GM18907 (cell line): Measurements from ENCODE around the gene HERPUD2.

Experiments used
- ATAC-seq: cut with Tn5 transposase; IDR thresholded peaks from one replicate; pipeline ENCODE4 v1.9.1; 2021; ENCODE audit warnings: mild to moderate bottlenecking, moderate library complexity; ENCODE audit not compliant: unreplicated experiment

HERPUD2 gene, protein sequence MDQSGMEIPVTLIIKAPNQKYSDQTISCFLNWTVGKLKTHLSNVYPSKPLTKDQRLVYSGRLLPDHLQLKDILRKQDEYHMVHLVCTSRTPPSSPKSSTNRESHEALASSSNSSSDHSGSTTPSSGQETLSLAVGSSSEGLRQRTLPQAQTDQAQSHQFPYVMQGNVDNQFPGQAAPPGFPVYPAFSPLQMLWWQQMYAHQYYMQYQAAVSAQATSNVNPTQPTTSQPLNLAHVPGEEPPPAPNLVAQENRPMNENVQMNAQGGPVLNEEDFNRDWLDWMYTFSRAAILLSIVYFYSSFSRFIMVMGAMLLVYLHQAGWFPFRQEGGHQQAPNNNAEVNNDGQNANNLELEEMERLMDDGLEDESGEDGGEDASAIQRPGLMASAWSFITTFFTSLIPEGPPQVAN

DNA sequence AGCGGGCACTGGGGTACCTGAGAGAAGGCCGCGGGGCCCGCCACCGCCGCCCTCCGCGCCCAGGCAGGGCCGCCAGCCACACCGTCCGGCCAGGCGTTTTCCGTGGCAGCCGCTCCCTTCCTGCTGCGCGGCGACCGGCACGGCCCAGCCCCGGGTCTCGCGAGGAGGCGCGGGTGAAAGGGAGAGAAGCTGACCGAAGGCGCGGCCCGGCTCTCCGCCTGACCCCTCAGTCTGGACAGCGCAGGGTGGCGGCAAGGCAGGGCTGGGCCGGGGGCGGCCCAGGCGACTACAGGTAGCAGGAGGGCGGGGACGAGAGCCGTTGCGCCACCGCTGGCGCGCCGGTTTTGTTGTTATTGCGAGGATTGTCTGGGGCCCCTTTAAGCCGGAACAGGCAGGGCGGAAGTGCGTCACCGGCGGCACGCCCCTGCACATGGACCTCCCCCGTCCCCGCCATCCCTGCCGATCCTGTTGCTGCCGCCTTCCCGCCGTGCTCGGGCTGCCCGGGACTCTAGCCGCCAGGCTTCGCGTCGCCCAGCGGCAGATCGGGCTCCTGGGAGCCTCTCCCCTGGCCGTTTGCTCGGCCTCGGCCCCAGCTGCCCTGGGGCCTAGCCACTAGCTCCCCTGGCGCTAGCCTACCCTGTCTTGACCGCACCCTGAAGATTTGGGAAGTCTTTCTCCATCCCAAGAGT is at the start of gene HERPUD2:
Gene HERPUD2, minus strand, starts transcription at position 352 of the 689 bp plus-strand sequence. CDS start 805 bp downstream, outside the sequence.
- peak; percentile 95 for ATAC-seq

DNA sequence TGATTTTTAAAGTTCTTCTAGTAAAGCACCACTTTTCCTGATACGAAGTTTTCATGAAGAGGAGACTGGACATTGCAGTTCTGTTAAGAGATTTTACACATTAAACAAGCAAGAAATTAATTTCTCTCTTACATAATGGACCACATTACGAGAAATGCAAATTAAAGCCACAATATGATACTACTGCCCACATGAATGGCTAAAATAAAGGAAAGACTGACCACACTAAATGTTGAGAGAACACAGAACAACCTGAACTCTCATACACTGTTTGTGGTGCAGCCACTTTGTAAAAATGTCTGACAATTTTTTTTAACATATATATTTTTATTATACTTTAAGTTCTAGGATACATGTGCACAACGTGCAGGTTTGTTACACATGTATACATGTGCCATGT is 44.0 kb upstream of the HERPUD2 start:
- ATAC-seq = no peak

DNA sequence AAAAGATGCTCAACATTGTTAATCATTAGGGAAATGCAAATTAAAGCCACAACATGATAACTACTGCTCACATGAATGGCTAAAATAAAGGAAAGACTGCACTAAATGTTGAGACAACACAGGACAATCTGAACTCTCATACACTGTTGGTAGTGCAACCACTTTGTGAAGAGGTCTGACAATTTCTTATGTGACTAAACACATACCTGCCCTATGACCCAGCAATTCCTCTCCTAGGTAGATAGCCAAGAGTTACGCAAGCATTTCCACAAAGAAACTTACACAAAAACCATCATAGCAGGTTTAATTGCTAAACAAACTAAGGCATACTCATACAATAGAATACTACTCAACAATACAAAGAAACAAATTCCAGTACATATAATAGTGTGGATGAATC is 41.8 kb upstream of the HERPUD2 start:
- ATAC-seq = no peak

DNA sequence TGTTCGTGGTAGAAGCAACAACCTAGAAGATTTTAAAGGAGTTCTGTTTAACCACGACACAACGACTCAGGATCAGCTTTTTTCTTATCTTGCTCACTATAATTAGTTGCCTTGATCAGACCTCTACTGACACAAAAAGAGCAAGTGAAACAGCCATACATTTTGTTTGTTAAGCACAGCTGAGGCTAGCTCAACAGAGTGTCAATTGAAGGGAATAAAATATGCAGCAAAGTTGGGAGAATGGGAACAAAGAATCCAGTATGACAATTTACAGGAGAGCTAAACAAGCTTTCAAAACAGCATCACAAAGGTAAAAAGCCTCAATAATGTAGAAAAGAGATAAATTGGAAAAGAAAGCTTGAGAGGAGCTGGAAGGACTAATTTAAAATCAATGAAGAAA is 40.5 kb upstream of the HERPUD2 start:
- ATAC-seq = no peak

DNA sequence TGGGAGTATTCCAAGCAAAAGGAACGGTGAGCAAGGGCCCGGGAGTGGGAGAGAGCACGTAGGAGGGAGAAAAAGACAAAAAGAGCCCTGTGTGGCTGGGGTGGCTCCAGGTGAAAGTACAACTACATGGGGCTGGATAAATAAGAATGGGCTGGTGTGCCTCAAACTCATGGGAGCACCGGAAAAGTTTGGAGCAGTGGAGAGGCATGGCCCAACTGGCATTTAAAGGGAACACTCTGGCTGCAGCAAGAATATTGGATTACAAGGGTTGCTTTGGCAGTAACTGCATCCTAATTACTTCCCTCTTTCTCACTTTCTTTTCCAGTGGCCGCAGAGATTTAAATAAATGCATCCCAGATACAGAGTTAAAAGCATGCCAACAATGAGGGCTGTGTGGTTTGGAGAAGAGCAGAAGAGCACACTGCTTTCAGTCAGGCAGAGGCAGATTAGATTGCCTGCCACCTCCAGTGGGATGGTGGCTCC is 39.1 kb upstream of the HERPUD2 start:
- ATAC-seq = no peak

DNA sequence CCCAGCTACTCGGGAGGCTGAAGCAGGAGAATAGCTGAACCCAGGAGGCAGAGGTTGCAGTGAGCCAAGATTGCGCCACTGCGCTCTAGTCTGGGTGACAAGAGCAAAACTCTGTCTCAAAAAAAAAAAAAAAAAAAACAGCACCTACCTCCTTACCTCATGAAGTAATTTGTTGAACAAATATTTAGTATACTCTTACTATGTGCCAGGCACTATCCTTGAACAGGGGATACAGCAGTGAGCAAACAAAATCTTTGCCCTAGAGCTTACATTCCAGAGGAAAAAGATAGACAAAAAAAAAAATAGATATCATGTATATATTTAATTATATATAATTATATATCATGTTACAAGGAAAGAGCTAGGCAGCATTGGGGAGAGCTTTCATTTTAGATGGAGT is 36.4 kb upstream of the HERPUD2 start:
- no peak for ATAC-seq

DNA sequence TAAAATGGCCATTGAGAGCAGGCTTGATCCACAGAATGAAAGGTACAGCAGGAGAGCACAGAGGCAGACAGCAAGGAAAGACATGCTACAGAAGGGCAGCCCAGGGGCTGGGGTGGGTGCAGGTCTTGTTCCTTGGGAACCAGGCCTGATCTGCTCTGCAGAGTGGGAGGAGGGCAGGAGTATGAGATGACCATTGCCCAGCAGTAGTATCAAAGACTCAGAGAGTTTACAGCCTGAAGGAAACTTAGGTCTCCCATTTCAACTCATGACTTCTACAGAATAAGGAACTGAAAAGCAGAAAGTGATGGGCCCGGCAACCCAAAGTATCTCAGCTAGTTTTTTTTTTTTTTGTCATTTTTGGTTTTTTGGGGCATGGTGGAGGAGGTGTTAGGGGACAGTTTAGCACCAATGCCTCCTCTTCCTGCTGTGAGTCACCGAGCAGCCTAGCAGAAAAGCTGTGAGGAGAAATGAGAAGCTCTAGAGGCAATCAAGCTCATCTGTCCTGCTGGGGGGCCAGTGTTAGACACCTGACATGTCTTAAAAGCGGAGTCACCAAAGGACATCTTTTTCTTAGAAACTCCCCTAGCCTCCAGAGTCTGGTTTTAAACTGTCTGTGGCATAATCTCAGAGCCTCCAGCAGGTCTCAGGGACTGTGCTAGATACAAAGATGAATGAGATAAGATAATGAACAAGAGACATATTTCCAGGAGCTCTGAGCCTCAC is 34.3 kb upstream of the HERPUD2 start:
- ATAC-seq = peak; percentile 62

DNA sequence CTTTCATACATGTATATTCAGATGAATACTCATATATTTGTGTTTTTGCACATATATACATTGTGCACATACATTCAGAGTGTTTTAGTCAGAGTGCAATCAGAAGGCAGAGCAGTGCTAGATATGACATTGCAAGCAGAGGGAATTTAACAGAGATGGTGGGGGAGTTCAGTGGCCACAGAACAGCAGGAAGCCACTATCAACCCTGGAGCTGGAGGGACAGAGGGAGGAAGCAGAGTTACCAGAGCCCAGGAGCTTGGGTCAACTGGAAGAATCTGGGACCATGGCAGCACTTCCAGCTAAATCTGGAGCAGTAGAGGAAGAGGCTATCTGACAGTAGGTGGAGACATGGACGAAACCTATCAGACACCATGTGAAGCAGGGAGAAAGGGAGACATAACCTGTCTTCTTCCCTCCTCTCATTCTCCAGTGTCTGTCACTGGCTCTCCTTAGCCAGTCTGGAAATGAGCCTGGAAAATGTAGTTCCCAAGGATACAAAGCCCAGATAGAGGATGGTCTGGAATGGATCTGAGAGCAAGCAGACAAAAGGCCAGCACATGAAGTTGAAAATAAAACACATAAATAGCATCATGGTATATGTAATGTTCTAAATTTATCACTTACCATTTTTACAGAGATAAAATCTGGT is 33.6 kb upstream of the HERPUD2 start:
- ATAC-seq = no peak

DNA sequence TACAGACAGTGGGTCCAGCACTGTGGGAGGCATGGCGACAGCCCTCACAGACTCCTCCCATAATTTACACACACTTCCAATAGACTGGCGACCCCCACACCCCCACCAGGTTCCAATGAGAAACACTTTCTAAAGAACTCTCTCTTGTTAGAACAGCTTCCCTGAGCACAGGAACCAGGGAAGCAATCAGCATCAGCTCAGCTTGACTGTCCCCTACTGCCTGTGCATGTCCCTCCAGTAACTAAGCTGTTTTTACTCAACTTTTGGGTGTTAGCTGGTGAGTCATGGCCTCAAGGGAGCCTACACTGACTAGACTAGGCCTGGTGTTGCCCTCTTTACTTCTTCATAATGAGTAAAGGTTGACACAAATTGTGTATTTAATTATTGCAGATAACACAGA is 32.6 kb upstream of the HERPUD2 start:
- peak; percentile 14 for ATAC-seq

DNA sequence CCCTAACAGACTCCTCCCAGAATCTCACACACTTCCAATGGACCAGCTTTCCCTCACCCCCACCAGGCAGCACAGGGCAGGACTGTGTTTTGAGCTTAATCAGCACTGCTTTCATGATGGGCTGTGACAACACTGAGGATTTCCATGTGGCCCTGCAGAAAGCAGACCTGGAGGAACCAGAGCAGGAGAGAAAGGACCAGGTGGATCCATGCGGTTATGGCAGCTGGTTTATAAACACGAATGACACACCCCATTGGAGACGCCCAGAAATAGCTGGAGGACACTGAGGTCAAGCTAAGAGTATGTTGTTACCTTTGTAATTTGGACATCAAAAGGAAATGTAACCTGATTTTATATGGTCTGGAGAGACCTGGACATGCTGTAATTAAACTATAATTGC is 31.7 kb upstream of the HERPUD2 start:
- no peak for ATAC-seq

DNA sequence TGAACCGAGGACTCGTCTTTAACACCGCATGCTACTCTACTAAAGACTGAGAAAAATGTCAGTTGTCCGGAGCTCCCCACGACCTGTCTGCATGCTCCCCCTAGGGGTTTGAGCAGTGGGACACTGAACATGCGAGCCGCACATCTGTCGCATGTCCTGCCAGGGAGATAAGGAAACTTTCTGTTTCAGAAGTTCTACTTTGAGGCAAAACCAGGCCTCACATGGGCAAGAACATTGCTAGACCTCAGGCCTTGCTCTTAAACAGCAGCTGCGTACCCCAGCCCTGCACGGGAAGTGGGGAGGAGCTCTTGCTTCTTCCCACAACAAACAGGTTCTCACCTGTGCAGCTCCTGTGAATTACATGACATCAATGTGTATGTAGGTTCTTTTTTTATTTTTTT is 30.3 kb upstream of the HERPUD2 start:
- ATAC-seq = peak; percentile 42

DNA sequence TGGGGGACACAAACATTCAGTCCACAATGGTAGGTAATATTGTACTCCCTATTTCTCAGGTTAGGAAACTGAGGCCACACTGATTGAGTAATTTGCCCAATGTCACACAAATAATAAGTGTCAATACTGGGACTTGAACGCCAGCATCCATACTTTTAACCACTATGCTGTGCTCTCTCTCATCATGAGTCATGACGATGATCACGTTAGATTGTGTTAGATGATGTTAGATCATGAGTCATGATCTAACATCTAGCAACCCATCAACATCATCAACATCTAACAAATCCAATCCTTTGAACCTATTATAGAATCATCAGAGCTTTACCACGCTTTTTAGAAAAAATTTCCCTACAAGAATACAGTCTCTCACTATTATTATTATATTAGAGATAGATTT is 28.1 kb upstream of the HERPUD2 start:
- no peak for ATAC-seq

DNA sequence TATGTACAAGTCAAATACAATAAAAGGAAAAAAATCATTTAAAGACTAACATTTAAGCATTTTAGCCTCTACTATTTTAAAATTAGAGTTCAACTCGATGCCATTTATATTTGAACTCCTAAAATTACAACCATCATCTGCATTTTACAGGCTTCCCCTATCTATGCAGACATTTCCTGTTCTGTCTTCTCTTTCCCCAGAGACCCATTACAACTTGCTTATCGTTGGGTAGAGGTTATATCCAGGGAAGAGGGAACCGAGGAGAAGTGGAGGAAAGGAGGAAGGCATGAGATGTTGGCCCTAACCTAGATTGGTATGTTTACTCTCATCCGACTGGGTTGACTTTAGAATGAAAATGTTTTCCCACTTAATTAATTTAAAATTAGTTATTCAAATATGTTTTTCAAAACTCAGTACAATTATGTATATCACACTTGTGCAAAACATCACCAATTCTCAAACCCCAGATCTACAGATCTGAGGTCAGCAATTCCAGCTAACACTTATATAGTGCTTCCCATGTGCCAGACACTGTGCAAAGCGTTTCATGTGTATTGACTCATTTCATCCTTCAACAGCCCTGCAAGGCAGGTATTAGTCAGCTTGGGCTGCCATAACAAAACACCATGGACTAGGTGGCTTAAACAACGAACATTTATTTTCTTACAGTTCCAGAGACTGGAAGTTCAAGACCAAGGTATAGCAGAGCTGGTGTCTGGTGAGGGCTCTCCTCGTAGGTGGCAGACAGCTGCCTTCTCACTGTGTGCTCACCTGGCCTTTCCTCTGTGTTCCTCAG is 27.3 kb upstream of the HERPUD2 start:
- ATAC-seq = no peak

DNA sequence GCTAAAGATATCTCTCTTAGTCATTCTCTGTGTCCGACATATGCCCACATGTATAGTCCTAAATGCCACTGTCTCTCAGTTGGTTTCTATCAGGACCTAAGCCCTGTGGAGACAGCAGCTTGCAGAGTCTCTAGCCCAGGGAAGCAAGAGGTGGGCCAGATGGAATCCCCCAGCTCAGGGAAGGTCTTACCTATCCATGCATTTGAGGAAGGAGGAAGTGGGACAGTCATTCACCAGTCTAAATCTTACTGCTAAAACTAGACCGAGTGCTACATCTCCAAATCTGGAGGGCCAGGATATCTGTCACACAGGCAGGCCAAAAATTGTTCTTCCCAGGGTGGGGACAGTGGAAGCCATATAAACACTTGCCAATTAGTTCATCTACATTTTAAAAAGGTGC is 26.4 kb upstream of the HERPUD2 start:
- ATAC-seq = no peak

DNA sequence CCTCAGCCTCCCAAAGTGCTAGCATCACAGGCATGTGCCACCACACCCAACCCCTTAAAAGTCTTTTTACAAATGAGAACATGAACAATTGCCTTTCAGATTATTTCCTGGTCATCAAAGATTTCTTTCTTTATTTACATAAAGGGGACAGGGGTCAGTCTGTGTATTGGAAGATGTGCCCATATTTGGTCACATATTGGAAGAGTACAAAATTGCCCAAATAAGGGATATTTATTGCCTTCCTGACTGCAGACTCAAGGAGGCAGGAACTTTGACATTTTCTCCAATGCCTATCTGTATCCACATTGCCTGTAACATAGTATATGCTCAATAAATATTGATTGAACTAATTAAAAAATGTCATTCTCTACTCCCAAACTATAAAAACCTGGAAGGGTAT is 25.9 kb upstream of the HERPUD2 start:
- no peak for ATAC-seq

DNA sequence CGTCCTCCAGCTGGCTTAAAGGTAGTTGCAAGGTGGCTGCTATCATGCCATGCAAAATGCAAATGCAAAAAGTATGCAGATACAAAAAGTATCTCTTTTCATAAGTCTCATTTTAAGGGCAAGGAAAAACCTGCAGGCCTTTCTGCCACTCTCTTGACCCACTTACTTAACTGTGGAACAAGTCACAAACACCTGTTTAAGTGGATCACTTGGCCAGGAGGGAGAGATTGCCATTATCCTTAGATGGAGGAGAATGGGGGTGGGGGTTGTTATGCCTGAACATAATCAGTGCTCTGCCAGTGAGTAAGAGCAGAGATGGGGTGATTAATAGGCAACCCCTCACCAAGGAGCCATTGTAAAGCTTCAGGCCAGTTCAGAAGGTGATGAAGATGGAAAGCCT is 25.1 kb upstream of the HERPUD2 start:
- no peak for ATAC-seq

DNA sequence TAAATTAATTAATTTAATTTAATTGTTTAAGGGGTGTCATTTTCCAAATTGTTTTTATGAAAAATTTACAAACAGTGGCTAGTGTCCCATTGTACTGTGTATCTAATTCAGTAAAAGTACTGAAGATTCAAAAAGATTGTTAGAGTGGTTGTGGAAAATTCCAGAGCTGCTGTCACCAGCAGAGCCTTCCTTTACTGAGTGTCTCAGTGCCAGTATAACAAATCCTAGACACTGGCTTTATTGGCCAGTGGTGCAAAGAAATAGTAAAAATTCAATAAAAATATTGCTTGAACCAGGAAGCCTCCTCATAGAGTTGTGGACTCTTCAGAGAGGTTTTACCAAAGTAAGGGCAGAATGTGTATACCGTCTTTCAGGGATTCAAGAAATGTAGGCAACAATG is 23.1 kb upstream of the HERPUD2 start:
- ATAC-seq = no peak

DNA sequence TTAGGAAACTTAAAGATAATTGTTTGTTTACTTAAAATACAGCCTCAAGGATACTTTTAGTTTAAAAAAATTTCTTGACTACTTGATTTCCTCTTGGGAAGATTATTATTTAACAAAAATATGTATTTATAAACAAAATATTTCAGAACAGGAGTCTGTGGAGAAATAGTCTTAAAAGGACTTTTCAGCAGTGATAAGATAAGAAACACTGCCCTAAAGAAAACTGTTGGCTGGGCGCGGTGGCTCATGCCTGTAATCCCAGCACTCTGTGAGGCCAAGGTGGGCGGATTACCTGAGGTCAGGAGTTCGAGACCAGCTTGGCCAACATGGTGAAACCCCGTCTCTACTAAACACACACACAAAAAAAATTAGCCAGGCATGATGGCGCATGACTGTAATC is 22.6 kb upstream of the HERPUD2 start:
- ATAC-seq = no peak

DNA sequence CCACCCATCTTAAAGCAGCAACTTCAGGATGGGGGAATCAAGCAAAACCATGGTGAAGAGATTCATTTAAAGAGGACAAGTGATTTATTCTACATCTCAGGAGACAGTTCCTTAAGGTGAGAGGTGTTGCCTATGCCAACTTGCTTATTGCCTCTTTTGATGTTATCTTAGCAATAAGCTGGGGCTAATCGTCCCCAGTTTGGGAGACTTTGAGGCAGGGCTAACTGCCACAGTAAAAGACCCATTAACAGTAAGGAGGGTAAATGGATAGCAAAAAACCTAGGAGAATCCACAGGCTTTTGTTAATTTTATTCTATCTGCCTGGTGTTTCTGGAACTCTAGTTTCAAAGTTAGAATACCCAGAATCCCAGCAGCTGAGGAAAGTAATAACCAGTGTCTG is 22.1 kb upstream of the HERPUD2 start:
- ATAC-seq = no peak

DNA sequence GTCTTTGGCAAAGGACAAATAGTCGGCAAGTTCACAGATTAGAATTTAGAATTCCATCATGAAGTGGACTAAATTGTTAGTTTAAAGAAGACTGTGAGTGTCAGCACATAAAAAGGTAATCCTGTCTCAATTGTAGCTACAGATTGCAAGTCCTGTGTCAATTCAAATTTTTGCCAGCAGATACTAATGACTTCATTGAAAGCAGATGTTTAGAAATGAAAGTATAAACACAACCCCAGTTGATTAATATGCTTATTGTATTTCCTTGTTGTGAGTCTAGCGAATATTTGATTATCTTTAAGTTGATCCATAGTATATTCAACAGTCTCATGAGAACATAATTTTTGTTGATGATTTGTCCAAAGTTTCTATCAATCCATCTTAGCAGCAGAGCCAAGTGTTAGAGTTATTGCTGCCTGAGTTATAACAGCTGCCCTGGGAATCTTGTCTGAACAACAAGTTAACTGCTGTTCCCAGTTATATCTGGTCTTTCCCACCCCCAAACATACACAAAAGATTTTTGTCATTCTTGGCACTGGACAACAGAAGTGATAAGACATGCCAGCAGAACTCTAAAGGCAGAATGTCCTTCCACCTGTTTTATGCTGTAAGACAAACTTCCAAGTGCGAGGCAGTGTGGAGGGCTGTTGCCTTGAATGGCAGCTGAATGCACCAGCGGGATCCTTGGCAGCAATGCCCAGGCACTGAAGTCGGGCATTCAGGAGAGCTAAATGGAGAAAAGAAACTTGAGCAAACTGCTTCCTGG is 21.3 kb upstream of the HERPUD2 start:
- no peak for ATAC-seq
